Left kidney (tissue), 2 donors: ENCODE measurements around the gene RAB27B. TPM values are rescaled to one million over a fixed set of nuclear protein-coding genes. Genes with fewer than 3 reads are reported as not detected.

Experiments
- DNase-seq: peaks from one replicate; pipeline ENCODE4 v3.0.0-alpha.2; 2013
- polyA plus RNA-seq: library from polyadenylated mRNA; unstranded; fragments of 120-200 nt; gene quantifications from one replicate; pipeline ENCODE4 v1.2.1, GENCODE V29; 2013; ENCODE audit not compliant: insufficient read length

The RAB27B gene
- polyA plus RNA-seq, 1 donor = 3.8 TPM

- no peak for DNase-seq
Observed at GRCh38 chr18:54860941-54861340, 32.7 kb downstream of the RAB27B start.

- DNase-seq = no peak
Observed at GRCh38 chr18:54867131-54867530, 38.9 kb downstream of the RAB27B start.

- DNase-seq = no peak
Observed at GRCh38 chr18:54871231-54871630, 43.0 kb downstream of the RAB27B start.

GRCh38 chr18:54872681-54873080, 44.4 kb downstream of the RAB27B start:
- no peak for DNase-seq

GRCh38 chr18:54873884-54874255, 45.6 kb downstream of the RAB27B start:
- no peak for DNase-seq

- no peak for DNase-seq
Observed at GRCh38 chr18:54875063-54875462, 46.8 kb downstream of the RAB27B start.

- DNase-seq = no peak
Observed at GRCh38 chr18:54877076-54877475, 48.8 kb downstream of the RAB27B start.

GRCh38 chr18:54878159-54878622, 49.9 kb downstream of the RAB27B start:
- DNase-seq = no peak

- no peak for DNase-seq
Observed at GRCh38 chr18:54878659-54879358, 50.5 kb downstream of the RAB27B start.

GRCh38 chr18:54879691-54880090, 51.4 kb downstream of the RAB27B start:
- DNase-seq = no peak

- DNase-seq = no peak
Observed at GRCh38 chr18:54880395-54881105, 52.3 kb downstream of the RAB27B start.

- no peak for DNase-seq
Observed at GRCh38 chr18:54881229-54881768, 53.0 kb downstream of the RAB27B start.

GRCh38 chr18:54882318-54882717, 54.0 kb downstream of the RAB27B start:
- no peak for DNase-seq

- DNase-seq = no peak
Observed at GRCh38 chr18:54883816-54884604, 55.7 kb downstream of the RAB27B start.

- DNase-seq = no peak
Observed at GRCh38 chr18:54888378-54888777, 60.1 kb downstream of the RAB27B start.

- no peak for DNase-seq
Observed at GRCh38 chr18:54888933-54889332, 60.7 kb downstream of the RAB27B start.

- no peak for DNase-seq
Observed at GRCh38 chr18:54899500-54899899, 71.2 kb downstream of the RAB27B start.

- no peak for DNase-seq
Observed at GRCh38 chr18:54900290-54900689, 72.0 kb downstream of the RAB27B start.

- no peak for DNase-seq
Observed at GRCh38 chr18:54904581-54904980, 76.3 kb downstream of the RAB27B start.

- DNase-seq = no peak
Observed at GRCh38 chr18:54905629-54906028, 77.4 kb downstream of the RAB27B start.

GRCh38 chr18:54906331-54907185, 78.3 kb downstream of the RAB27B start:
- no peak for DNase-seq

- no peak for DNase-seq
Observed at GRCh38 chr18:54909538-54909937, 81.3 kb downstream of the RAB27B start.
